DND-41 (cell line): Measurements from ENCODE around the gene WASL.
"Not testable (repeated sequence)": the region's sequence is repeated elsewhere in the genome, so short reads cannot be mapped to it uniquely, and the experiment has no call there.

ENCODE experiments used
- ATAC-seq: fragments of 200-7000 bp; cut with Tn5 transposase; 3 replicates; pipeline ENCODE4 v1.9.1; 2021; ENCODE audit warnings: low read depth; ENCODE audit not compliant: insufficient read depth
- DNase-seq: peaks from one replicate; pipeline ENCODE4 v3.0.0-alpha.2; 2020
- H2AFZ ChIP-seq: 2 replicates; pipeline ENCODE4 v1.6.0; 2012; ENCODE audit warnings: low read depth, low read length
- H3K27ac ChIP-seq: 2 replicates; pipeline ENCODE4 v1.5.1; 2012; ENCODE audit warnings: low read length, inconsistent platforms
- H3K27me3 ChIP-seq: fragments of 200-600 bp; sonication (generic); 2 replicates; pipeline ENCODE4 v1.6.0; 2012; ENCODE audit warnings: low read length, mild to moderate bottlenecking, inconsistent platforms; ENCODE audit not compliant: insufficient read depth, poor library complexity
- H3K36me3 ChIP-seq: 2 replicates; pipeline ENCODE4 v1.5.1; 2012; ENCODE audit warnings: low read length, inconsistent platforms; ENCODE audit not compliant: insufficient read depth
- H3K4me1 ChIP-seq: 2 replicates; pipeline ENCODE4 v1.5.1; 2012; ENCODE audit warnings: mild to moderate bottlenecking, low read length; ENCODE audit not compliant: insufficient read depth
- H3K4me2 ChIP-seq: 2 replicates; pipeline ENCODE4 v1.6.0; 2012; ENCODE audit warnings: mild to moderate bottlenecking, moderate library complexity, low read length, inconsistent platforms; ENCODE audit not compliant: insufficient read depth
- H3K4me3 ChIP-seq, 2 experiments: fragments of 200-600 bp in 1 of 2; shearing (Covaris generic) in 1 of 2; 2 replicates each; pipeline ENCODE4 v1.5.1; 2012 to 2016; ENCODE audit warnings: inconsistent platforms in 2 of 2, low read length in 2 of 2, mild to moderate bottlenecking in 2 of 2, low read depth in 1 of 2, moderate library complexity in 1 of 2
- H3K79me2 ChIP-seq: 2 replicates; pipeline ENCODE4 v1.6.0; 2012; ENCODE audit warnings: low read length, inconsistent platforms; ENCODE audit not compliant: insufficient read depth
- H3K9ac ChIP-seq: 2 replicates; pipeline ENCODE4 v1.6.0; 2012; ENCODE audit warnings: low read depth, mild to moderate bottlenecking, inconsistent platforms, low read length, moderate library complexity
- H3K9me3 ChIP-seq: 2 replicates; pipeline ENCODE4 v1.5.1; 2012; ENCODE audit warnings: low read length, moderate library complexity, mild to moderate bottlenecking, inconsistent platforms; ENCODE audit not compliant: insufficient read depth, severe bottlenecking
- H4K20me1 ChIP-seq: 2 replicates; pipeline ENCODE4 v1.6.0; 2012; ENCODE audit warnings: low read length; ENCODE audit not compliant: insufficient read depth
- EZH2 ChIP-seq: IDR thresholded peaks from 3 replicates; pipeline ENCODE4 v1.6.1; 2012; ENCODE audit warnings: borderline replicate concordance, low read depth, mild to moderate bottlenecking, moderate library complexity, low read length, inconsistent platforms; ENCODE audit not compliant: severe bottlenecking
- TF ChIP-seq, protein P1 (sequence below): IDR thresholded peaks from 2 replicates; pipeline ENCODE4 v1.5.1; 2012; ENCODE audit warnings: borderline replicate concordance, low read length, moderate library complexity, mild to moderate bottlenecking; ENCODE audit not compliant: poor library complexity, severe bottlenecking; ENCODE audit errors: extremely low read depth

The WASL gene

DNA sequence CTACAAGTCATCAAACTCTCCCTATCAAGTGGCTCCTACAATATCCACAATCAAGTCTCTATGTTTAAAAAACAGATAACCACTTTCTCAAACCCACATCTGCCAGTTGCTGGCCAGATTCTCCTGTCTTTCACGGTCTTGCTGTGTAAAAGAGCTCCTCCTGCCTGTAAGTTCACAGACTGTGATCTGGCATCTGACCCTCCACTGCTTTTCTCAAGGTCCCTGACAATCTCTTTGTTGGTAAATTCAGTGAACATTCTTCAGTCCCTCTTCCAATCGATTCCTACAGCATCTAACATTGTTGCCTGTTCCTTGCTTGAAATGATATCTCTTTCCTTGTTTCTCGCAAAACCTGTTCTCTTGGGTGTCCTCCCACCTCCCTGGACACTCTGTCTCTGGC lies 111.6 kb downstream of the WASL start:
- Histone ChIP-seq H3K4me3 (no peak overlapping the region), H3K9ac (no peak overlapping the region), H3K79me2 (no peaks in the 10 kb centered on the region), H3K4me2 (no peak overlapping the region), H3K27me3 (peaks cover 2% of the 10 kb centered on the region), H3K36me3 (no peaks in the 10 kb centered on the region), H3K27ac (no peak overlapping the region), H4K20me1 (no peaks in the 10 kb centered on the region), H2AFZ (no peak overlapping the region), H3K9me3 (no peaks in the 10 kb centered on the region), H3K4me1 (no peaks in the 10 kb centered on the region)
- no peak for TF ChIP-seq EZH2
- TF ChIP-seq, protein P1, sequence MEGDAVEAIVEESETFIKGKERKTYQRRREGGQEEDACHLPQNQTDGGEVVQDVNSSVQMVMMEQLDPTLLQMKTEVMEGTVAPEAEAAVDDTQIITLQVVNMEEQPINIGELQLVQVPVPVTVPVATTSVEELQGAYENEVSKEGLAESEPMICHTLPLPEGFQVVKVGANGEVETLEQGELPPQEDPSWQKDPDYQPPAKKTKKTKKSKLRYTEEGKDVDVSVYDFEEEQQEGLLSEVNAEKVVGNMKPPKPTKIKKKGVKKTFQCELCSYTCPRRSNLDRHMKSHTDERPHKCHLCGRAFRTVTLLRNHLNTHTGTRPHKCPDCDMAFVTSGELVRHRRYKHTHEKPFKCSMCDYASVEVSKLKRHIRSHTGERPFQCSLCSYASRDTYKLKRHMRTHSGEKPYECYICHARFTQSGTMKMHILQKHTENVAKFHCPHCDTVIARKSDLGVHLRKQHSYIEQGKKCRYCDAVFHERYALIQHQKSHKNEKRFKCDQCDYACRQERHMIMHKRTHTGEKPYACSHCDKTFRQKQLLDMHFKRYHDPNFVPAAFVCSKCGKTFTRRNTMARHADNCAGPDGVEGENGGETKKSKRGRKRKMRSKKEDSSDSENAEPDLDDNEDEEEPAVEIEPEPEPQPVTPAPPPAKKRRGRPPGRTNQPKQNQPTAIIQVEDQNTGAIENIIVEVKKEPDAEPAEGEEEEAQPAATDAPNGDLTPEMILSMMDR: no peak
- no peak for DNase-seq
- no peak for ATAC-seq

DNA sequence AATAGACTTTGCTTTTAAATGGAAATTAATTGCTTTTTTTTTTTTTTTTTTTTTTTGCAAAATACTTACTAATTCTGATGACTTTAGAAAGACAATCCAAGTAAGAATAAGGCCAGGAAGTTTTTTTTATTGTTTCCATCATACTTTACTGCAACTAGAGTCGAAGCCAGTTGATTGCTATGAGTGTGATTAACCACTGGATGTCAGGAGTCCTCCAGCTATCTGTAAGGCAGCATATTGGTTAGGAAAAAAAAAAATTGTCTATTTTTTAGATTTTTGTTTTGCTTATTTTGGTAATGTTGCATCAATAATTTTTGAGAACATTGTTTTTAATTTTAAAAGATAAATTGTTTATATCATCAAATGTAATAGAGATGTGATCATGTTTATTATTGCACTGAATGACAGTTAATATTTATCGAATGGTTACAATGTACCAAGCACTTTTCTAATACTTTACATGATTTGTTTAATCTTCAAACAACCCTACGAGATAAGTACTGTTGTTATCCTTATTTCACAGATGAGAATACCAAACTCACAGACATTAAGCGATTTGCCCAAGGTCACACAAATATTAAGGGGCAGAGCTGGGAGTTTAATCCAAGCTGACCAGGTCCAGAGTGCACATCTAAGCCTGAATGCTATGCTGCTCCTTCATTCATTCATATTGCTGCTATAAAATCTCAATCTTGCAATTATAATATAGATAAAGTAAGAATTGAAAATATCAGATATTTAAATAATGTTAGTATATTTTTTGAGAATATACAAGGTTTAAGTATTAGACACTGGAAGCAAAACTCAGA lies 113.0 kb downstream of the WASL start:
- TF ChIP-seq, protein P1: peak; percentile 58
- TF ChIP-seq EZH2: no peak
- H3K9me3 ChIP-seq: no peaks in the 10 kb centered on the region
- H3K4me1 ChIP-seq: no peaks in the 10 kb centered on the region
- H2AFZ ChIP-seq: no peak overlapping the region
- H4K20me1 ChIP-seq: no peaks in the 10 kb centered on the region
- peak; percentile 68; the same call in 1 of the 3 replicates for ATAC-seq
- H3K27ac ChIP-seq: no peak overlapping the region
- H3K36me3 ChIP-seq: no peaks in the 10 kb centered on the region
- no peak overlapping the region for H3K4me2 ChIP-seq
- DNase-seq: no peak
- no peak overlapping the region for H3K4me3 ChIP-seq
- no peaks in the 10 kb centered on the region for H3K79me2 ChIP-seq
- no peak overlapping the region for H3K9ac ChIP-seq
- no peaks in the 10 kb centered on the region for H3K27me3 ChIP-seq

DNA sequence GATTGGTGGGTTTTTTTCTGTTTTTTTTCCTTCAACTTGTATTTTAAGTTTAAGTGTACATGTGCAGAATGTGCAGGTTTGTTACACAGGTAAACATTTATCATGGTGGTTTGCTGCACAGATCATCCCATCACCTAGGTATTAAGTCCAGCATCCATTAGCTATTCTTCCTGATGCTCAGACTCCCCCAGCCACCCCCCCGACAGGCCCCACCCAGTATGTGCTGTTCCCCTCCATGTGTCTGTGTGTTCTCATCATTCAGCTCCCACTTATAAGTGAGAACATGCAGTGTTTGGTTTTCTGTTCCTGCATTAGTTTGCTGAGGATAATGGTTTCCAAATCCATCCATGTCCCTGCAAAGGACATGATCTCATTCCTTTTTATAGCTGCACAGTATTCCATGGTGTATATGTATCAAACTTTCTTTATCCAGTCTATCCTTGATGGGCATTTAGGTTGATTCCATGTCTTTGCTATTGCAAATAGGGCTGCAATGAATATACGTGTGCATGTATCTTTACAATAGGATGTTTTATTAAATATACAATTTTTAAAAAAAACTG lies 114.7 kb downstream of the WASL start:
- not testable (repeated sequence) for H4K20me1 ChIP-seq, H3K27me3 ChIP-seq, H3K36me3 ChIP-seq, DNase-seq, H3K4me1 ChIP-seq, H3K4me2 ChIP-seq, H3K79me2 ChIP-seq, H3K9me3 ChIP-seq, H3K4me3 ChIP-seq, H3K9ac ChIP-seq, H2AFZ ChIP-seq, H3K27ac ChIP-seq, ATAC-seq

DNA sequence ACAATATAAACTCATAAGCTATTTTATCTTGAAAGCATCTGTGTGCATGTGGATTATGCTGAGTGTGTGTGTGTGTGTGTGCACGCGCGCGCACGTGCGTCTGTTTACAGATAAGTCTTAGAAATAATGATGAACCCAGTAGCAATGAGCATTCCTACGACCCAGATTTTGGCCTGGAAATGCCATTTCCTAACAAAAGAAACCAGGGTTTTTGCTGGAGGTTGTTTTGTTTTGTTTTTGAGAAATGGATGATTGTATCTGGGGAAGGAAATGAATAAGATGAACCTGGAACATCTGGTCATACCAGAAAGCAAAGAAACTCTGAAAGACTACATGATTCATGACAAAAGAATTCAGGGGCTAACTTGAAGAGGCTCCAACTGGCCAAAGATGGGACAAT lies 115.2 kb downstream of the WASL start:
- Histone ChIP-seq H3K27ac (no peak overlapping the region), H3K4me1 (no peaks in the 10 kb centered on the region), H3K36me3 (no peaks in the 10 kb centered on the region), H3K9ac (no peak overlapping the region), H3K79me2 (no peaks in the 10 kb centered on the region), H3K4me2 (no peak overlapping the region), H3K27me3 (no peaks in the 10 kb centered on the region), H3K9me3 (no peaks in the 10 kb centered on the region), H3K4me3 (no peak overlapping the region), H2AFZ (no peak overlapping the region), H4K20me1 (no peaks in the 10 kb centered on the region)
- no peak for DNase-seq
- TF ChIP-seq, protein P1: no peak
- no peak for TF ChIP-seq EZH2
- ATAC-seq: no peak
